GM21619 (cell line): ENCODE data around the gene PAEP.

Source experiments
- ATAC-seq: cut with Tn5 transposase; IDR thresholded peaks from one replicate; pipeline ENCODE4 v1.9.1; 2021; ENCODE audit not compliant: unreplicated experiment

The PAEP gene

DNA sequence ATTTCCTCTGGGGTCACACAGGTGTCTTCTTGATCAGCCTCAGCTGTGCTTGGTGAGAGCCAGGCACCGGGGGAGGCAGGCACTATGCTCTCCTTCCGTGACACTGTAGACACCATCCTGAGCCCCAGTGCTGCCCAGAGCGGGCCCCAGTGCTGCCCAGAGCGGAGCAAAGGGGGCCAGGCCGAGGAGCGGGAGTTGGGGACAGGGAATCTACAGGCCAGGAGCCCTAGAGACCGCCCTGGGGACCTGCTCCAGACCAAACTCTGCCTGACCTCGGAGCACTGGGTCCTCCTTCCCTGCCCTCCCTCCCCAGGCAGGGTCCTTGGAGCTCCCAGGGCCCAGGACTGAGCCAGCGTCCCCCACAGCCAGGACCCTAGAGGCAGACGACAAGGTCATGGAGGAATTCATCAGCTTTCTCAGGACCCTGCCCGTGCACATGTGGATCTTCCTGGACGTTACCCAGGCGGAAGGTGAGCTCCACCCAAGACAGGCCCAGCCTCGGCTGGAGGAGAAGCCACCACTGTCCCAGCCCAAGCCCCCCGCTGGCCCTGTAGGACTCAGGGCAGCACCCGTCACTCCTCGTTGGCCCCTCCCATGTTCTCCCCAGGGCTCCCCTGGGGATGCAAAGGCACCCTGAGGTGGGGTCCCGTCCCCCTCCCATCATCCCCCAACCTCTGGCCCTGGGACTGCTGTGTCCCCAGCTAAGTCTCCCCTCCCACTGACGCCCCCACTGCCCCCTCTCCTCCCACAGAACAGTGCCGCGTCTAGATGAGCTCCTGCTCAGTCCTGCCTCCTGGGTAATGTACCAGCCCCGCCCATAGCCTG lies 30.2 kb downstream of the PAEP start:
- no peak for ATAC-seq

DNA sequence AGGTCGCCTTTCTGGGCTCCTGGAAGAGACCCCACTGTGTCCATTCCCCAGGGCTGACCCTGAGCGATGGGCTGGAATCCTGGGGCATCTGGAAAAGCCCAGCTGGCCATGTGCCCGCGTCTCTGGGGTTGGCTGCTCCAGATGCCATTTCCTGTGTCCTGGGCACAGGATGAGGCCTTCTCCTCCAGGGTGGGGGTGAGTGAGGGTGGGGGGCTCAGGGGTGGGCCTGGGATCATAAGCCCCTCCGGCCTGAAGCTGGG lies 30.7 kb downstream of the PAEP start:
- ATAC-seq: no peak

DNA sequence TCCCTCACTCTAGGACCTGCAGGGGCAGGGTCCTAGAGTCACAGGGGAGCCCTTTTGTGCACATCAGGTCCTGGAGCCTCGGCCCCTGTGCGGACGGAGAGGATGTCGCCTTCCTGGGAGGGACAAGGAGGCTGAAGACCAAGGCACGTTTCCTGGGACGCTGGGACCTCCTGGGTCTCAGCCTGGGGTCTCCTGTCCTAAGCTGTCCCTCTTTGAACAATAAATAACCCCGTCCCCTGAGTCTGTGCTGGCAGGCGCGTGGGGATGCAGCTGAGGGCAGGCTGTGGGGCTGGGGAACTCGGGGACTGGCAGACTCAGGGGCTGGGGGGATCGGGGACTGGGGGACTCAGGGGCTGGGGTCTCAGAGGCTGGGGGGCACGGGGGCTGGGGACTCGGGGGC lies 31.1 kb downstream of the PAEP start:
- no peak for ATAC-seq

DNA sequence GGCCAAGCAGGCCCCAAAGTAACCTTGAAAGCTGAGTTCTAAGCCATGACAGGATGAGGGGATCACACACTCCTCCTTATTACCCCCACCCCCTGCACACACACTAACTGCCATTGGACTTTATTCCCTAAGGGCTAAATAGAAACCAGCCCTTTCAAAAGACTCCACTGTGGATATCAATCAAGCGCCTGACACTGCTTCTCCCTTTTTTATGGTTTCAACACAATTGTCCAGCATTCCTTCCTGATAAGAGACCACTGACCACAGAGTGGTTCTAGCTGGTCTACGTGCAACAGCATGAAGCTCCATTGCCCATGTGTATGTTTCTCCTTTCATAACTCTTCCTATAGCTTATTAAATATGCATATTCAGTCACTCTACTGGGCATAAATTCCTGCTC lies 34.7 kb downstream of the PAEP start:
- ATAC-seq: no peak

DNA sequence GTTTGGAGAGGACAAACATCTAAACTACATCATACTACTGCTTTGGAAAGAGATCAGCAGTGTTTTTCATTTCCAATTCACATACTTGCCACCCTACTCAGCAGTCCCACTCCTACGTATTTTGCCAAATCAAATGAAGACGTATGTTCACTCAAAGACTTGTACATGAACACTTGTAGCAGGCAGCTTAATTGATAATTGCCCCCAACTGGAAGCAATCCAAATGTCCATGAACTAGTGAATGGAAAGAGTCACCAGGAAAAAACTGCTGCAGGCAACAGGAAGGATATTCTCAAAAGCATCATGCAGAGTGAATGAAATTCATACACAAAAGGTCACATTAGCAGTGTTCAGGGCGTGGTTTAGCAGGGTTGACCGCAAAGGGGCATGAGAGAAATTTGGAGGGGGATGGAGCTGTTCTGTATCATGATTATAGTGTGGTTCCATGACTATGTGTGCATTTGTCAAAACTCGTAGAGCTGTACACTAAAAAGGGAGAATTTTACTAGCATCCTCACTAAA lies 38.8 kb downstream of the PAEP start:
- ATAC-seq: no peak

DNA sequence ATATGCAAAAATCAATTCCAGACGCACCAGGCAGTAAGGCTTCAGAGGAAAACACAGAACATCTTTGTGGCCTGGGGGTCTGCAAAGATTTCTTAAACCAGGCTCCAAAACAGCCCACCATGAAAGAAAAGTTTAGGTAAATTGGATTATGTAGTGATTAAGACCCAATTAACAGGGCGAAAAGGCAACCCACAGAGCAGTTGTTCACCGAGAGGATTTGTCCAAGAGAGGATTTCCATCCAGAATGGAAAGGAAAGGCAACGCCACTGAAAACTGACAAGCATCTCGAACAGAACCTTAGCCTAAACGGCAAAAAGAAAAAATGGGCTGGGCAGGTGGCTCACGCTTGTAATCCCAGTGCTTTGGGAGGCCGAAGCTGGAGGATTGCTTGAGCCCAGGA lies 40.4 kb downstream of the PAEP start:
- ATAC-seq: no peak

DNA sequence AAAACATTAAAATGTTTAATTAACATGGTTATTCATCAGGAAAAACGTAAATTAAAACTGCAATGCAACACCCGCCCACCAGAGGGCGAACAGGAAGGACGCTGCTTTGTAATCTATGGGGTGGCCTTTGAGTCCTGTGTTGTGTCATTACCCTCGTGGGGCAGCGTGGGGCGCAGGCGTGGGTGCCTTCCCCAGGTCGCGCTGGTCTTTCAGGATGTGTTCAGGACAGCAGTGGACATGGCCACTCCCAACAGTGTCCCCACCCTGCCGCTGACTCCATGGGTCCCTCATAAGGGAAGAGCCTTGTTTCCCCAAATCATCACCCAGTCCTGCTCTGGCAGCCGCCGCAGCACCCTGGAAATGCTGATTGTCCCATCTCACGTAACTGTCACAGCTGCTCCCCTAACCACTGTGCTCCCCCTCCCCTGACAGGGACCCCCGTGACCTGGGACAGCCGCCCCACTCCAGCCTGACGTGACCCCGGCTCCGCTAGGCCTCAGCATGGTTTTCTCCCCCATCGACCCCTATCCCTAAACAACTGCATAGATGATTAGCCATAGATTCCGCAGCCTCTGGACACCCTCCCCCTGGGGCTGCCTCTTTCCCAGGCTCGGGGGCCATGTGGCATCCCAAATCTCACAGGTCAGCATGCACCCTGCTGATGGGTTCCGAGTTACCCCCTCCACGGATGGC lies 41.4 kb downstream of the PAEP start:
- no peak for ATAC-seq

DNA sequence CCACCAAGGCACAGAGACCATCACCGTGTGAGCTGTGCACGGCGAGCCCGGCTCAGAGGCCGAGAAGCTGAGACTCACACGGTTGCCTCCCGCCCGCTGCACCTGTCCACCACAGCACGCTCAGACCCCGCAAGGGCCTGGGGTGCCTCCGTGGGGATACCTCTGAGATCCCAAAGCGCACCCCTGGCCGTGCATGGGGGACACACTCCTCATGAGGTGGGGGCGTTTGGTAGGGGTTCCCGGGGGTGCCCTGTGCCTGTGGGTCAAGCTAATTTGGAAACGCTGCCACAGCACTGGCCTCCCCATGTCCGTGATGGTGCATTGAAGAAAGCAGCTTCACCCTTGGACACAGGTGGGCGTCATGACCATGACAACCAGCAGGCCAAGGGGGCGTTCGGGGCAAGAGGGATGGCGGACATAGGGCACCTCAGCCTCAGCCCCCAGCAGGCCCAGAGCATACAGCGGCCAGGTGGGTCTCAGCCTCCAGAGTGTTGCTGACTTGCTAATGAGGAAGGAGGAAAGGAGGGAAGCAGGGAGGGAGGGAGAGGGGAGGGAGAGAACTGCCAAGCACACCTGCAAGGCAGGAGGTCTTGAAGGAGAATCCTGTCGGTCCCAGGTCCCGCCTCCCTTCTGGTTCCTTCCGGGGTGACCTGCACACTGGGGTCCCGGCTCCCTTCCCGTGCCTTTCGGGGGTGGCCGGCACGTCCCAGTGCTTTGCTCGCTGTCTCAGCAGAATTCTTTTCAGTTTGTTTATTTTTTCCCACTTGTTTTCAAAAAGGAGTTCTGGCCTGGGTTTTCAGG lies 43.1 kb downstream of the PAEP start:
- ATAC-seq: no peak

DNA sequence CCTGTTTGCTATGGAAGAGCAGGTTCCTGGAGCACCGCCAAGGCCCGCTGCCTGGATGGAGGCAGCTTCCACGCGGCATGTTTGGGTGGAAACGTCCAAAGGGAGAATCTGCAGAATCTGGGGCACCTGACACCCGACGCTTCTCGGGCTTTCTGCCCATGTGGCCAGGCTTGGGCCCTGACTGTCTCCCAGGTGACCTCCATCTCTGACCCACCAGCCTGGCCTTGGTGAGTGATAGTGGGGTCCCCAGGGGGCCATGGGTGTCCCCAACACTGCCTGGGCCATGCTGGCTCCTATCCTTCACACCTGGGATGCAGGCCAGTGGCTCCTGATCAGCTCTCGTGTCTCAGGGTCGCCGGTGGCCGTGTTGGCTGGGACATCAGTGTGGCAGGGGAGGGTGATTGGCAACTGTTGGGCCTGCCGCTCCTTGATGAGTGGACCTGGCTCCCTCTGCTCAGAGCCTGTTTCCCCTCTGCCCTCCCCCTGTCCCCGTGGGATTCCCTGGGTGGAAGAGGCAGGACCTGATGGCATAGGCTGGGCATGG lies 43.8 kb downstream of the PAEP start:
- ATAC-seq: no peak

DNA sequence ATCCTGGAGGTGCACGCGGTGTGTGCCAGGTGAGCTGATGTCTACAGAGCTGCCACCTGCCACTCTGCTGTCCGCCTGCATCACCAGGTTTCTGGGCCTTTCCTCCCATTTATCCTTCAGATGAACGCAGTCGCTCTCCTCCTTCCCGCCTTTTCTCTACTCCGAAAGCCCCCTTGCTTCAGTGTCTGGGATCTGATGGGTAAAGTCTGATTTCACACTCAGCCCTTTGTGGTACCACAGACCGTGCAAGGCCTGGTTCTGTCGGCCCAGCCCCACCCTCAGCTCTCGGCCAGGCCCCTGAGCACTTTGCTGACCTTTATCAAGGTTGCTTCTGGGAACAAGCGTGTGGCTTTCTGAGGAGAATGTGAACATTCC lies 45.3 kb downstream of the PAEP start:
- no peak for ATAC-seq

DNA sequence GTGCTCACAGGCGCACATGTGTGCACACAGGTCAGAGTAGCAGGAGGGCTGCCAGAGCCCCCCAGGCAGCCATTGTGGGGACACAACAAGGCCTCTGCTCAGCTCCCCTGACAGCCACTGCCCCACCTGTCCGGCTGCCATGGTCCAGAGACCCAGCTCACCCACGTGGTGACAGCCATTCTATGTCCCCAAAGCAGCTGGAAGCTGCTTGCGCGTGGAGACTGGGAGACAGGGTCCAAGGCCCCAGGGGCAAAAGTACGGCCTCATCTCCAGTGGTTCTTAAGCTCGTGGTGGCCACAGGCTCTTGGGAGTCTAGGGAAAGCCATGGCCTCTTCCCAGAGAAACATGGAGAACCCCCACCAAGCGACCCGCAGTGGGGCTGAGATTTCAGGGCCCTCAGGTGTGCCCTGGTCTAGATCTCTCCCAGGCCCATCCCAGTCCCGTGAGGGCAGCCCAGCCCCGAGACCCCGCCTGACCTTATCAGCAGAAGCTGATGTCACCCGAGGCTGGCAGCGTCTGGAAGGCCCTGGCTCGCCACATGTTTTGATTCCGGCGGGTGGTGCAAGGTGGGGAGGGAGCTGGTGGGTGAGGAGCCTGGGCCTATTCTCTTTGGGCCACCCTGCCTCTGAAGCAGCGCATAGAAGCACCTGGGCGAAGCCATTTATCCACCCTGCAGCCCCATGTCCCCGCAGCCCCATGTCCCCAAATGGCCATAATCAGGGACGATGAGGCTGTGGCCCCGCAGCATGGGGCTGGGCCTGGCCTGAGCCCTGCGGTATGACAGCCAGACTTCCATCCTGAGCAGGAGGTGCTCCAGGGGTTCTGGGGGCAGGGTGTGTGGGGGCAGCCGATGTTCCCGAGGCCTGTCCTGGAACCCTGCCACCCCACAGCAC lies 46.1 kb downstream of the PAEP start:
- no peak for ATAC-seq

DNA sequence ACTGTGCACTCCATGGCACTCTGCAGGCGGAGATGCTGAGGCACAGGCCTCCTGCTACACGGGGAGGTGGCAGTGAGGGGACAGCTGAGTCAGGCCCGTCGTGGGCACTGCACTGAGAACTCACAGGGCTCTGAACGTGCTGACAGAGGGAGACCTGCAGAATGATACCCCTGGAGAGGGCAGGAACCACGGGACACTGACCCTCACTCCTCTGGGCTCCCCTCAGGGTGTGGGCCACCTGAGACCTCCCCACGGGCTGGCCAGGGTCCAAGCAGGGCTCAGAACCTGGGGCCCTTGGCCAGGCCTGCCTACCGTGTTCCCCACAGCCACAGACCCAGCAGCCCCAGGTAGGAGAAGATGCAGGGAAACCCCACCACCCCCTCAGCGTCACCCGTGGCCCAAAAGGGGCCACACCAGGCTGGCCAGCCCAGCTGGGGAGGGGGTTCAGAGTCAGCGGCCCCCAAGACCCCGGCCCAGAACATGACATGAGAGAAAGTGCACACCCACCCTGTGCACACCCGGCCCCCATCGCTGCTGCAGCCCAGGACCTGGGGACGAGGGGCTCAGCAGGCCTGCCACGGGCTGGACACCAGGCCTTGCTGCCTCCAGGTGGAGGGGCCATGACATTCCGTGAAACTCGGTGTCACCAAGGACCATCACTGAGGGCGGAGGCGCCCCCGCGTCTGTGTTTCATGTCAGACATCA lies 46.9 kb downstream of the PAEP start:
- no peak for ATAC-seq

DNA sequence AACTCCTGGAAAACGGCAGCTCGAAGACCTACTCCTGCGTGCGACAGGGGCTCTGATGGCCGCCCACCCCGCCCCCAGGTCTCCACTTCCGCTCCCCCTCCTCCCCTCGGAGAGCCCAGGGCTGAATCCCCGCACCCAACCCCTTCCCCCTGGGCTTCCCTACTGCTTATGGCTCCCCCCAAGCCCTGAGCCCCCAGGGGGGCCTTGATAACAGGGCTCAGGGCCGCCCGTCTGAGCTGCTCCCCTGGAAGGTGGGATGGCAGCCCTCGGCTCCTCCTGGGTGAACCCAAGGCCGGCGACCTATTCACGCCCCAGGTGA lies 47.4 kb downstream of the PAEP start:
- no peak for ATAC-seq

DNA sequence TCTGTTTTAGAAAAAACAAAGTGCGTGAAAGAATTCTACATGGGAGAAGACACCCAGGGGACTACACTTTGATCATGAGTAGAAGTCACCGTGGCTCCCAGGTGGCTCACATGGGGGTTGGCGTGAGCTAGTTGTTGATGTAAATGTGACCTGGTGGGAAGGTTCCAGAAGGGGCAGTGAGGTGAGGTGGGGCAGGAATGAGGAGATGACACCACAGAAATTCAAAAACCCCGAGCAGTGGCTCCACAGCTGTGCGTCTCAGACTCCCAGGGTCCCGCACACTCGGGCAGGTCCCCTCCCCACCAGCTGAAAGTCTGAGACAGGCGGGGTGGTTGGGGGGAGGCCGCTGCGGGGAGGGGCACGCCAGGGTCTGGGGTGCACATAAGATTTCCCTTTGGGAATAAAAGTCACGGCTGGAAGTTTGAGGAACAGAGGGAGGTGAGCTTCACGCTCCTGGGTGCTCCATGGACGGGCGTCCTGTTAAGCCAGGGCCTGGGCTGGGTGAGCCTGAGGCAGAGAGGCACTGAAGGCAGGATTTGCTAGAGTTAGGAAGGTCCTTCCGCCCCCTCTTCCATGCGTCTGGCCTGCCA lies 47.9 kb downstream of the PAEP start:
- ATAC-seq: no peak

DNA sequence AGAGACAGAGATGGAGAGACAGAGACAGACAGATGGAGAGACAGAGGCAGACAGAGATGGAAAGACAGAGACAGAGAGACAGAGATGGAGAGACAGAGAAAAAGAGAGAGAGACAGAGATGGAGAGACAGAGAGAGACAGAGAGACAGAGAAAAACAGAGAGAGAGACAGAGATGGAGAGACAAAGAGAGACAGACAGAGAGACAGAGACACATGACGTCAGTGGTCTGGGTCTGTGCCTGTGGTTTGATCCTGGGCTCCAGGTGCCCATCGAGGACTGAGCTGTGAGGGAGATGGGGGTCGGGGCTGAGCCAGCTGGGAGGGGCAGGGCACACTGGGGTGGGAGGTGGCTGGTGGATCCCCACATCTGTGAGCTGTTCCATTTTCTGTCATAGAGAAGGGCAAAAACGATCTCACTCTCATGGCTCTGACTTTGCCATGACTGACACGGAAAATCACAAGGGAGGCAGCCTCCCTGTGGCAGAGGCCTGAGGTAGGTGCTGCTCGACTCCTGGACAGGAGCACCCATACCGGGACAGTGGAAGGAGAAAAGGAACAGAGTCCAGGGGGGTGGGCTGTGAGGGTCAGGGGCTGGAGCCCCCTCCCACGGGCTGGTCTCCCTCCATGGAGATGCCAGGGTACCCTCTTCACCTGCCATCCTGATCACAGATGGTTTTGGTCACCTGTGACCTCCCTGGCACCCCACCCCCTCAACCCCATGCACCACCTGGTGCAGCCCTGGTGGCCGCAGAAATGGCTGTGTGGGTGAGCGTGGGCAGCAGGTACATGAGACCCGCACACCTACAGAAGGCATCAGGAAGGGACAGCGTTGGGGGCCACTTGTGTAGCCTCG lies 49.0 kb downstream of the PAEP start:
- ATAC-seq: no peak

DNA sequence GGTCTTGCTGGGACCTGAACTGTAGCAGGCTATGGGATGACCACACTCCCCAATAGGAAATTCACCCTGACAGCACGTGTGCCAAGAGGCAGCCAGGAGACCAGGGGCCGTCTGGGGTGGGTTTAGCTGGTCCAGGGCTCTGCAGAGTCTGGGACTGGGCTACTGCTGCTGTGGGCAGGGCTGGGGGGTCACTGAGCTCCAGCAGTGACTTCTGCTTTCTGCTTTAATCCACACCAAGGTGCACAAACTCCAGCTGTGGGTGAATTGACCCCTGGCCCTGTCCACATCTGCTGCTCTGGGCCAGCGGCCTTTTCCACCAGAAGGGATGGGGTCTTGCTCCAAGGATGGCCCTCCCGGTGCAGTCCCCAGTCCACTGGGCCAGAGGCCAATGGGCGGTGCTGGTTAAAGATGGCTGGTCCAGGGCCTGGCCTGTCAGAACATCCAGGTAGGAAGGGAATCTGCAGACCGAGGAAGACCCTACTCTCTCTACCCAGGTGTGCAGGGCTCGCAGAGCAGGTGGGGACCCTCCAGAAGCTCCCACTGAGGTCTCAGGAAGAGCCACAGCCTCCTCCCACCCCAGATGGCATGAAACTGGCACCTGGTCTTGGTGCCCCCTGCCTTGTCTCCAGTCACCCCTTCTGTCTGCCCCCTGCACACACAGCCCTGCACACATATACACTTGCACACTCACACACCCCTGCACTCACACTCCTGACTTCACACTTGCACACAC lies 49.8 kb downstream of the PAEP start:
- no peak for ATAC-seq

DNA sequence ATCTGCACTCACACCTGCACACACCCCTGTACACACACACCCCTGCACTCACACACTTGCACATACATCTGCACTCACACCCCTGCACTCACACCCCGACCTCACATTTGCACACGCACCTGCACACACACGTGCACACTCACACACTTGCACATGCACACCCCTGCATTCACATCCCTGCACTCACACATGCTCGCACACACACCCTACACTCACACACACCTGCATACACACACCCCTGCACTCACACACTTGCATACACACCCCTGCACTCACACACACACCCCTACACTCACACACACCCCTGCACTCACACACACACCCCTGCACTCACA lies 50.3 kb downstream of the PAEP start:
- no peak for ATAC-seq

DNA sequence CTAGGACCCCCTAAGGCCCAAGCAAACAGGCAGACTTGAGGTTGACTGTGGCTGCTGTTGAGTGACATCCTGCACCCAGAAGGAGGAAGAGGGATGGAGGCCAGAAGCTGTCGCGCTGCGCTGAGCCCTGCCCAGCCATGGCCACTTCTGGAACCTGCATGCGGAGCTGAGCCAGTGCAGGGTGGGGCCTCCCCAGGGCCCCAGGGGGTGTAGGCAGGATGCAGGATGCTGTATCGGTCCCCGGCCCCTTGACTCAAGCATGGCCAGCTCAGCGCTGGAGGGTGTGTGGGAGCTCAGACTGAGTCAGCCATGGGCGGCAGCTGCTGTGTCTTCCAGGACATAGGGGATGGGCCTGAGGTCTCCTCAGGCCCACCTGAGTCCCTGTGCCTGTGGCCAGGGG lies 50.9 kb downstream of the PAEP start:
- ATAC-seq: no peak
